MM.1S (cell line): Measurements from ENCODE around the gene FABP7.

Experiments used
- EZH2 ChIP-seq: fragments of 300-600 bp; sonication (generic); optimal IDR thresholded peaks from 2 replicates; pipeline ENCODE3; 2017; ENCODE audit warnings: low read depth, mild to moderate bottlenecking, antibody characterized with exemption, low read length, mixed read lengths
- EZH2phosphoT487 ChIP-seq: fragments of 300-600 bp; sonication (generic); IDR thresholded peaks from 2 replicates; pipeline ENCODE4 v1.6.1; 2018; ENCODE audit warnings: antibody characterized with exemption, low read length
- TF ChIP-seq, protein P1 (sequence below): fragments of 300-600 bp; sonication (generic); IDR thresholded peaks from 2 replicates; pipeline ENCODE4 v1.5.1; 2016; ENCODE audit warnings: antibody characterized with exemption, low read length, mixed read lengths

DNA sequence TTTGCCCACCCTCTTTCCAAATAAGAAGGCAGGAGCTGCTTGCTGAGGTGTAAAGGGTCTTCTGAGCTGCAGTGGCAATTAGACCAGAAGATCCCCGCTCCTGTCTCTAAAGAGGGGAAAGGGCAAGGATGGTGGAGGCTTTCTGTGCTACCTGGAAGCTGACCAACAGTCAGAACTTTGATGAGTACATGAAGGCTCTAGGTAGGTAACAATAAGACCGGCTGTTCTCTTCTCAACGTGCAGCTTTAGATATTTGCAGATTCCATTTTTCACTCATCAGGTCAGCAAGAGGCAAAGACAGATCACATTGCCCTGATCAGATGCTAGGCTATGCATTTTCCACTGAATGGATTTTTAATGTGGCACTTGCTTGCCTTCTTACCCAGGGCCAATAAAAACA is at the start of gene FABP7:
- TF ChIP-seq, protein P1, sequence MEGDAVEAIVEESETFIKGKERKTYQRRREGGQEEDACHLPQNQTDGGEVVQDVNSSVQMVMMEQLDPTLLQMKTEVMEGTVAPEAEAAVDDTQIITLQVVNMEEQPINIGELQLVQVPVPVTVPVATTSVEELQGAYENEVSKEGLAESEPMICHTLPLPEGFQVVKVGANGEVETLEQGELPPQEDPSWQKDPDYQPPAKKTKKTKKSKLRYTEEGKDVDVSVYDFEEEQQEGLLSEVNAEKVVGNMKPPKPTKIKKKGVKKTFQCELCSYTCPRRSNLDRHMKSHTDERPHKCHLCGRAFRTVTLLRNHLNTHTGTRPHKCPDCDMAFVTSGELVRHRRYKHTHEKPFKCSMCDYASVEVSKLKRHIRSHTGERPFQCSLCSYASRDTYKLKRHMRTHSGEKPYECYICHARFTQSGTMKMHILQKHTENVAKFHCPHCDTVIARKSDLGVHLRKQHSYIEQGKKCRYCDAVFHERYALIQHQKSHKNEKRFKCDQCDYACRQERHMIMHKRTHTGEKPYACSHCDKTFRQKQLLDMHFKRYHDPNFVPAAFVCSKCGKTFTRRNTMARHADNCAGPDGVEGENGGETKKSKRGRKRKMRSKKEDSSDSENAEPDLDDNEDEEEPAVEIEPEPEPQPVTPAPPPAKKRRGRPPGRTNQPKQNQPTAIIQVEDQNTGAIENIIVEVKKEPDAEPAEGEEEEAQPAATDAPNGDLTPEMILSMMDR = no peak
- TF ChIP-seq EZH2phosphoT487 = no peak
- TF ChIP-seq EZH2 = no peak
